ENCODE data around the gene ANKRD13B.

ANKRD13B gene

GRCh38 chr17:29653995-29654714, 61.2 kb downstream of the ANKRD13B start:
- no peak for DNase-seq

- DNase-seq: no peak
These were observed 62.4 kb downstream of the ANKRD13B start for GRCh38 chr17:29655323-29655722.

- no peak for DNase-seq
These were observed 66.2 kb downstream of the ANKRD13B start for GRCh38 chr17:29659155-29659554.

GRCh38 chr17:29661213-29661612, 68.3 kb downstream of the ANKRD13B start:
- DNase-seq: no peak

- DNase-seq: no peak
These were observed 70.2 kb downstream of the ANKRD13B start for GRCh38 chr17:29663155-29663554.
